HG02938 (cell line): Measurements from ENCODE around the gene MOB3A.
"Not testable (repeated sequence)": the region's sequence is repeated elsewhere in the genome, so short reads cannot be mapped to it uniquely, and the experiment has no call there.

Experiments used
- ATAC-seq: cut with Tn5 transposase; IDR thresholded peaks from one replicate; pipeline ENCODE4 v1.9.1; 2021; ENCODE audit warnings: mild to moderate bottlenecking, moderate library complexity; ENCODE audit not compliant: unreplicated experiment

Gene MOB3A

DNA sequence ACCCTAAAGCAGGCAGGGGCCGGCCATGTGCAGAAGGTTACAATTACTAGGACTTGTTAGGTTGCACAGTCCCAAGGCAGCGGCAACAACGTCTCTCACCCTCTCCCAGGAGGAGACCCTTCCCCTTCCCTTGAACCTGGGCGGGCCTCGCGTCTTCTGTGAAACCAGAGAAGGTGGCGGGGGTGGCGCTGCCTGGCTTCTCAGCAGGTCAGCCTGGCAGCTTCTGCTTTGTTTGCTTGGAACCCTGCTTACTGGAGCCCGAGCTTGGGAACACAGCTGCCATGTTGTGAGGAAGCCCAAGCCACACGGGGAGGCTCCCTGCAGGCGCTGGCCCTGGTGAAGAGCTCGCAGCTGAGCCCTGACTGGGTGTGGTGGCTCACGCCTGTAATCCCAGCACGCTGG lies 60.5 kb downstream of the MOB3A start:
- no peak for ATAC-seq

DNA sequence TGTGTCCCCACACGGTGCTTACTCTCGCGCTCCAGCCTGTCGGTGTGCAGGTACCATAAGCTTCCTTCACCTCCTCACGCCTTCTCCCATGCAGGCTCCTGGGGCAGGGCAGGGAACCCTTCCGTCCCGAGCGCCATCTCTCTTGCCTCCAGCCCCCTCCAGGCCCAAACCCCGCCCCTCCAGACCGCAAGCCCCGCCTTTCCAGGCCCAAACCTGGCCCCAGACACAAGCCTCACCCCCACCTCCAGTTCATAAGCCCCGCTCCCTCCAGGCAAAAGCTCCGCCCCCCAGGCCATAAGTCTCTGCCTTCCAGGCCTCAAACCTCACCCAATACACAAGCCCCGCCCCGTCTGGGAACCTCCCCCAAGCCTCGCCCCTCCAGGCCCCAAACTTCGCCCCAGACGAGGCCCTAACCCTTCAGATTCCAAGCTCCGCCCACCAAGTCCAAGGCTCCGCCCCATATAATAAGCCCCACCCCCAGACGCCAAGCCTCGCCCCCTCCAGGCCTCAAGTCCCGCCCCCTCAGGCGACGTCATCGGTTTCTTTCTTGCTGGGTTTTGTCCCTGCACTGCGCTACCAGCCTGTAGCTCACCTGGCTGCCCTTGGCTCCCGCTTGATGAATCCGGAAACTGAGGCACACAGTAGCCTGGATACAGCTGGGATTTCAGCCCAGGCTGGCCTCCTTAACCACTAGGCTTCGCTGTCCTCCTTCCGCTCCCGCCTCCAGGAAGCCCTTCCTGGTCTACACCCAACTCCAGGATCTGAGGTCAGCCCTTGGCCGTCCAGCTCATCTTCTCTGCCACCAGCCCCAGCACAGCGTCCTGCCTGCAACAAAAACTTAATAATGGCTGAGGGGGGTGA lies 61.2 kb downstream of the MOB3A start:
- no peak for ATAC-seq

DNA sequence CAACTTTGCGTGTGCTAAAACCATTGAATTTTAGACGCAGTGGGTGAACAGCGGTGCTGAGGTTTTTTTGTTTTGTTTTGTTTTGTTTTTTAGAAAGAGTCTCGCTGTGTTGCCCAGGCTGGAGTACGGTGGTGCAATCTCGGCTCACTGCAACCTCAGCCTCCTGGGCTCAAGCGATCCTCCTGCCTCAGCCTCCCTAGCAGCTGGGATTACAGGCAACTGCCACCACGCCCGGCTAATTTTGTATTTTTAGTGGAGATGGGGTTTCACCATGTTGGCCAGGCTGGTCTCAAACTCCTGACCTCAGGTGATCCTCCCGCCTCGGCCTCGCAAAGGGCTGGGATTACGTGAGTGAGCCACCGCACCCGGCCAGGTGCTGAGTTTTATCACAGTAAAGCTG lies 61.9 kb downstream of the MOB3A start:
- not testable (repeated sequence) for ATAC-seq

DNA sequence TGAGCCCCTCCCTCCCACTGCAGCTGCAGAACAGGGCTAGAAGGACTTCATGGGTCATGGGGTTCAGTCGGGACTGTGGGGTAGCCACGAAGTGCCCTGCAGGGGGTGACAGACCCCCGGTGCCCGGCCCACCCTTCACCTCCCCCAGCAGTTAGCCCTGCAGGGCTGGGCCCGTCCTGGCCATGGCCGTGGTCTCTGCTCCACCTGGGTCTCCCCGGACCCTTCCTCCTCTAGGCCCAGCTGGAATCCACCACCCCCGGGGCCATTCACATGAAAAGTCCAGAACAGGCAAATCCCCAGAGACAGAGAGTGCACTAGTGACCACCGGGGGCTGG lies 62.3 kb downstream of the MOB3A start:
- ATAC-seq: no peak

DNA sequence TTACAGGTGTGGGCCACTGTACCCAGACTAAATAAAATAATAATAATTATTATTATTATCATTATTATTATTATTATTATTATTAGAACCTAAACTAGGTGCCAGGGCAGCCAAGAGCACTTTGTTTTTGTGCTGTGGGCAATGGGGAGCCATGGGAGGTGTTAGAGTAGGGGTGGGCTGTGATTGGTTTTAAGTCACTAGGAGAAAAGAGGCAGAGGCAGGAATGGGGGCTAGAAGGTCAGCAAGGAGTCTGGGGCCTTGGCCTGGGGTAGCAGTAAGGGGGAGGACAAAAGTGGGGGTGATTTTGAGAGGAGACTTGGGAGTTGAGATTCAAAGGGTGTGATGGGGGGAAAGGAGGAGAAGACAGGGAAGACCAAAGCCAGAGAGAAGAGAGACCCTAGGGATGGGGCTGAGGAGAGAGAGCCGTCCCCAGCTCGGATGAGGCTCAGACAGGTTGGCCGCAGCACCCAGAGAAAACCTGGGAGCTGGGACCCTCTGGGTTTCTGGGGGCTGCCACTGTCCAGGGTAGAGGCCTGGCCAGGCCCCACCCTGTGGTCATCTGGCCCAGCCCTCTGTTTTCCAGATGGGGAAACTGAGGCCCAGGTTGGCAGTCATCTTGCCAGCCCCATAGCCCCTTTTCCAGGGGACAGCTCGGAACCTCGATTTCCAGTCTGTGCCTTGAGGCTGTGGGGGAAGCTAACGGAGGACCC lies 62.9 kb downstream of the MOB3A start:
- no peak for ATAC-seq

DNA sequence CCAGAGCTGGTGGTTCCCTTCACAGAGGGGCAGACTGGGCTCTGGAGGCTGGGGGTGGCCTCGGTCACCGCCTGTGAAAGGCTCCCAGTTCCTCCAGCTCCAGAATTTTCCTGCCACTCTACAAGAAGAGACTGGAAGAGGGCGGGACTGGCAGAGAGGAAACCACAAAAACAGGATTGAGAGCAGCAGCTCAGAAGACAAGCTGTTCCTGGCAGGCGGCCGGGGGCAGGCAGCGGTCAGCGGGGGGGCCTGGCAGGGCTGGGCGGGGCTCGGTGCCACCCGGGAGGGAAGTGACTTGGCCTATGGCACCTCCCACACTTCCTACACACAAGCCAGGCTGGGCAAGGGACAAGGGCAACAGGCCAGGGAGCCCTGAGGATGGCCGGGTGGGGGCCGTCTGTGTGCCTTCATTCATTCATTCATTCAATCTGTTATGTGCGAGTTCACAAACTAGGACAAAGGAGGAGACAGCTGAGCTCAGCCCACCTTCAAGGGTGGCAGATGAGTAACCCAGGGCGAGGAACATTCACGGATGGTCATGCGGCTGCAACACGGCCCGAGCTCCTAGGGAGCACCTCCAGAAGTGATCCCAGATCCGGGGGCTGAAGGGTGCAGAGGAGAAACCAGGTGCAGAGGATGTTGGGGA lies 63.7 kb downstream of the MOB3A start:
- no peak for ATAC-seq

DNA sequence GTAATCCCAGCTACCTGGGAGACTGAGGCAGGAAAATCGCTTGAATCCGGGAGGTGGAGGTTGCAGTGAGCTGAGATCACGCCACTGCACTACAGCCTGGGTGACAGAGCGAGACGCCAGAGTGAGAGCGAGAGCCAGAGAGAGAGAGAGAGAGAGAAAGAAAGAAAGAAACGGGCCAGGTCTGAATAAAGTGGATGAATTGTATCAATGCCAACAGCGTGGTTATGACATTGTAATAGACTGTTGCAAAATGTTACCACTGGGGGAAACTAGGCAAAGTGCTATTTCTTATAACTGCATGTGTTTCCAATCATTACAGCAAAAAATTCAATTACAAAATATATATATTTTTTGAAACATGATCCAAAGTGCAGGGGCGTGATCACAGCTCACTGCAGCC lies 68.8 kb downstream of the MOB3A start:
- ATAC-seq: no peak

DNA sequence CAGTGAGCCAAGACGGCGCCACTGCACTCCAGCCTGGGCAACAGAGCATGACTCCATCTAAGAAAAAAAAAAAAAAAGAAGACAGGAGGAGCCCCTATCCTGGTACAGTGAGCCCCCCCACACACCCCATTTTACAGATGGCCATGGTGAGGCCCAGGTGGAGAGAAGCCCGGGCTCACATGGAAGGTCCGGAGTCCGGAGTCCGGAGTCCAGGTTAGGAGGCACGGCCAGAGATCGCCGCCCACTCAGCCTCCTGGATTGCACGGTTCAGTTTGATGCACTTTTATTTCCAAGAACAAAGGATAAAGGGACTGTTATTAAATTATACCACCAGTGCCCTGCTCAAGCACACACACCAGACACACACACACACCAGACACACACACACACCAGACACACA lies 69.4 kb downstream of the MOB3A start:
- no peak for ATAC-seq

DNA sequence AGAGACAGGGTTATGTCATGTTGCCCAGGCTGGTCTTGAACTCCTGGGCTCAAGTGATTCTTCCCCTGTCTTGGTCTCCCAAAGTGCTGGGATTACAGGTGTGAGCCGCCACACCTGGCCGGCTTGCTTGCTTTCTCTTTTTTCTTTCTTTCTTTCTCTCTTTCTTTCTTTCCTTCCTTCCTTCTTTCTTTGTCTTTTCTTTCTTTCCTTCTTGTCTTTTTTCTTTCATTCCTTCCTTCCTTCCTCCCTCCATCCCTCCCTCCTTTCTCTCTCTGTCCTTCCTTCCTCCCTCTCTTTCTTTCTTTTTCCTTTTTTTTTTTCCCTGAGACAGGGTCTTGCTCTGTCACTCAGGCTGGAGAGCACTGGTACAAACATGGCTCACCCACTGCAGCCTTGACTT lies 73.8 kb downstream of the MOB3A start:
- no peak for ATAC-seq

DNA sequence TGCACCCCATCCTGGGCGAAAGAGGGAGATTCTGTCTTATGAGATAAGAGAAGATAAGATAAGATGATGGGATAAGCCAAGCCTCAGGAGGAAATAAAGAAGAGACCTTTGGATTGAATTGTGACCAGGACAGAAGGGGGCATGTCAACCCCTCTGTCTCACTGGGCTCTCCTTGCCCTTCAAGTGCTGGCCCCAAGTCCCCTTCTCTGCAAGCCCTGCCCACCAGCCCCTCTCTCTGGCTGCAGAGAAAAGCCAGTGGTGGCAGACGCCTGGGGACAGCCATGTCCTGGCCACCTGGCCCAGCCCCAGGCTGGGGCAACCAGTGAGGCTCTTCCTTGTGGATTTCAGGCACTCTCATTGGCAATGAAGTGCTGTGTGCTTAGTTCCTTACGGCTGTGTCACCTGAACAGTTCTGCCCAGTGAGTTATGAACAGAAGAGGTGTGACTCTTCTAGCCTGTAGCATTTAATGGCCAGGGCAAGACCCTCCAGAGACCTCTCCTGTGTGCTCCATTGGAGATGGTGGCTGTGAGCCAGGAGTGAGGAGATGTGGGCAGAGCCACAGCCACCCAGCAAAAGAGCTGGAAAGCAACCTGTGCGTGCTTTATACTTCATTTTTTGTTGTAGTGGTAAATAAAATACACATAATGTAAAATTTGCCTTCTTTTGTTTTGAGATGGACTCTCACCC lies 74.5 kb downstream of the MOB3A start:
- no peak for ATAC-seq
